Dendritic cell treated with granulocyte-macrophage colony-stimulating factor and Interleukin-4, amounts not matched to agents 40 ng/mL and 50 ng/mL, for 4 days (primary cell): ENCODE data around the gene PERM1.
"Not testable (repeated sequence)": the region's sequence is repeated elsewhere in the genome, so short reads cannot be mapped to it uniquely, and the experiment has no call there.

Experiments used
- H3K27ac Mint-ChIP-seq: one replicate; pipeline ENCODE4 v1.8.0; 2022; ENCODE audit warnings: mild to moderate bottlenecking, mixed read lengths
- H3K27me3 Mint-ChIP-seq: one replicate; pipeline ENCODE4 v1.8.0; 2022; ENCODE audit warnings: mild to moderate bottlenecking, mixed read lengths
- H3K36me3 Mint-ChIP-seq: one replicate; pipeline ENCODE4 v1.8.0; 2022; ENCODE audit warnings: low read depth, mixed read lengths
- H3K4me1 Mint-ChIP-seq: one replicate; pipeline ENCODE4 v1.8.0; 2022; ENCODE audit warnings: low read depth, mixed read lengths
- H3K4me3 Mint-ChIP-seq: one replicate; pipeline ENCODE4 v1.8.0; 2022; ENCODE audit warnings: mild to moderate bottlenecking, moderate library complexity, mixed read lengths
- H3K9me3 Mint-ChIP-seq: one replicate; pipeline ENCODE4 v1.8.0; 2022; ENCODE audit warnings: mixed read lengths
- intact Hi-C: fragments of 100-400 bp; cut with micrococcal nuclease; formaldehyde crosslinking; loops from one replicate; pipeline ENCODE4 v1.15.0; 2022

The PERM1 gene

GRCh38 chr1:1020415-1021009 lies 38.6 kb upstream of the PERM1 start:
- Mint-ChIP-seq H3K27me3 (peaks cover 41% of the 10 kb centered on the region), H3K27ac (peak overlapping the region; percentile 67), H3K4me1 (peaks cover 25% of the 10 kb centered on the region), H3K36me3 (peaks cover 25% of the 10 kb centered on the region), H3K4me3 (peak overlapping the region; percentile 78), H3K9me3 (no peaks in the 10 kb centered on the region)
- intact Hi-C loops = no loop called here

- peak within 1 kb of the TSS; percentile 67 for H3K27ac Mint-ChIP-seq
- no peaks in the 10 kb centered on the region for H3K9me3 Mint-ChIP-seq
- H3K4me1 Mint-ChIP-seq = peaks cover 25% of the 10 kb centered on the region
- H3K27me3 Mint-ChIP-seq = peaks cover 40% of the 10 kb centered on the region
- peak within 1 kb of the TSS; percentile 78 for H3K4me3 Mint-ChIP-seq
- peaks cover 25% of the 10 kb centered on the region for H3K36me3 Mint-ChIP-seq
- intact Hi-C loops = no loop called here
Measured at GRCh38 chr1:1020000-1020404, 38.1 kb upstream of the PERM1 start, which contains the start of gene AGRN. Gene AGRN (plus strand): TSS chr1:1020120. CDS start chr1:1020173, 53 bp downstream.

GRCh38 chr1:1019122-1019999 lies 37.5 kb upstream of the PERM1 start:
- Mint-ChIP-seq H3K27me3 (peaks cover 36% of the 10 kb centered on the region), H3K9me3 (no peaks in the 10 kb centered on the region), H3K4me1 (peaks cover 31% of the 10 kb centered on the region), H3K36me3 (peaks cover 21% of the 10 kb centered on the region), H3K4me3 (peak overlapping the region; percentile 66), H3K27ac (peak overlapping the region; percentile 13)
- intact Hi-C loops = no loop called here

GRCh38 chr1:1018321-1018685 lies 36.4 kb upstream of the PERM1 start:
- H3K4me3 Mint-ChIP-seq, intact Hi-C loops, H3K9me3 Mint-ChIP-seq, H3K27ac Mint-ChIP-seq: not testable (repeated sequence)
- Mint-ChIP-seq H3K27me3 (peaks cover 27% of the 10 kb centered on the region), H3K4me1 (peaks cover 41% of the 10 kb centered on the region), H3K36me3 (peaks cover 19% of the 10 kb centered on the region)

GRCh38 chr1:1017397-1018320 lies 35.8 kb upstream of the PERM1 start:
- intact Hi-C loops, H3K27ac Mint-ChIP-seq, H3K9me3 Mint-ChIP-seq, H3K4me3 Mint-ChIP-seq: not testable (repeated sequence)
- H3K4me1 Mint-ChIP-seq = peaks cover 35% of the 10 kb centered on the region
- peaks cover 16% of the 10 kb centered on the region for H3K36me3 Mint-ChIP-seq
- H3K27me3 Mint-ChIP-seq = peaks cover 21% of the 10 kb centered on the region

GRCh38 chr1:1014799-1015681 lies 33.1 kb upstream of the PERM1 start:
- no peaks in the 10 kb centered on the region for H3K9me3 Mint-ChIP-seq
- intact Hi-C loops = no loop called here
- H3K4me1 Mint-ChIP-seq = peaks cover 17% of the 10 kb centered on the region
- H3K27ac Mint-ChIP-seq = no peak overlapping the region
- no peak overlapping the region for H3K4me3 Mint-ChIP-seq
- peaks cover 8% of the 10 kb centered on the region for H3K36me3 Mint-ChIP-seq
- peaks cover 11% of the 10 kb centered on the region for H3K27me3 Mint-ChIP-seq

- H3K27ac Mint-ChIP-seq = peak overlapping the region; percentile 87
- H3K4me1 Mint-ChIP-seq = peaks cover 20% of the 10 kb centered on the region
- peaks cover 8% of the 10 kb centered on the region for H3K36me3 Mint-ChIP-seq
- peak overlapping the region; percentile 78 for H3K4me3 Mint-ChIP-seq
- intact Hi-C loops = no loop called here
- H3K27me3 Mint-ChIP-seq = peaks cover 14% of the 10 kb centered on the region
- no peaks in the 10 kb centered on the region for H3K9me3 Mint-ChIP-seq
Measured at GRCh38 chr1:1013922-1014648, 32.2 kb upstream of the PERM1 start.

- Mint-ChIP-seq H3K27me3 (peaks cover 21% of the 10 kb centered on the region), H3K36me3 (peaks cover 8% of the 10 kb centered on the region), H3K4me1 (peaks cover 22% of the 10 kb centered on the region), H3K9me3 (no peaks in the 10 kb centered on the region), H3K4me3 (peak within 1 kb of the TSS; percentile 78), H3K27ac (peak within 1 kb of the TSS; percentile 87)
- intact Hi-C loops = no loop called here
Measured at GRCh38 chr1:1013105-1013921, 31.4 kb upstream of the PERM1 start, which contains the start of gene ISG15. Gene ISG15 (plus strand): TSS chr1:1013497. CDS start chr1:1013574, 77 bp downstream.

- peak overlapping the region; percentile 78 for H3K4me3 Mint-ChIP-seq
- H3K9me3 Mint-ChIP-seq, intact Hi-C loops, H3K36me3 Mint-ChIP-seq: not testable (repeated sequence)
- H3K27me3 Mint-ChIP-seq = peaks cover 21% of the 10 kb centered on the region
- H3K27ac Mint-ChIP-seq = peak overlapping the region; percentile 87
- H3K4me1 Mint-ChIP-seq = peaks cover 22% of the 10 kb centered on the region
Measured at GRCh38 chr1:1012736-1013104, 30.8 kb upstream of the PERM1 start.

GRCh38 chr1:1011396-1011949 lies 29.6 kb upstream of the PERM1 start:
- Mint-ChIP-seq H3K9me3 (no peaks in the 10 kb centered on the region), H3K27me3 (peaks cover 30% of the 10 kb centered on the region), H3K4me3 (no peak overlapping the region), H3K4me1 (peaks cover 22% of the 10 kb centered on the region), H3K27ac (no peak overlapping the region), H3K36me3 (peaks cover 8% of the 10 kb centered on the region)
- intact Hi-C loops = no loop called here

- H3K4me3 Mint-ChIP-seq, H3K27ac Mint-ChIP-seq, H3K9me3 Mint-ChIP-seq, intact Hi-C loops, H3K36me3 Mint-ChIP-seq: not testable (repeated sequence)
- H3K27me3 Mint-ChIP-seq = peaks cover 41% of the 10 kb centered on the region
- peaks cover 25% of the 10 kb centered on the region for H3K4me1 Mint-ChIP-seq
Measured at GRCh38 chr1:1010131-1010530, 28.2 kb upstream of the PERM1 start.
